Activated naive CD8-positive, alpha-beta T cell (primary cell): Measurements from ENCODE around the gene WDR44.
"Not testable (repeated sequence)": the region's sequence is repeated elsewhere in the genome, so short reads cannot be mapped to it uniquely, and the experiment has no call there.

ENCODE experiments used
- H3K27ac Mint-ChIP-seq: one replicate; pipeline ENCODE4 v1.8.0; 2021; ENCODE audit warnings: mixed read lengths
- H3K27me3 Mint-ChIP-seq: one replicate; pipeline ENCODE4 v1.8.0; 2021; ENCODE audit warnings: mixed read lengths
- H3K36me3 Mint-ChIP-seq: one replicate; pipeline ENCODE4 v1.8.0; 2021; ENCODE audit warnings: mixed read lengths
- H3K4me1 Mint-ChIP-seq: one replicate; pipeline ENCODE4 v1.8.0; 2021; ENCODE audit warnings: low read depth, mixed read lengths
- H3K4me3 Mint-ChIP-seq: one replicate; pipeline ENCODE4 v1.8.0; 2021; ENCODE audit warnings: mild to moderate bottlenecking, mixed read lengths
- H3K9me3 Mint-ChIP-seq: one replicate; pipeline ENCODE4 v1.8.0; 2021; ENCODE audit warnings: low read depth, mixed read lengths

WDR44 gene, protein sequence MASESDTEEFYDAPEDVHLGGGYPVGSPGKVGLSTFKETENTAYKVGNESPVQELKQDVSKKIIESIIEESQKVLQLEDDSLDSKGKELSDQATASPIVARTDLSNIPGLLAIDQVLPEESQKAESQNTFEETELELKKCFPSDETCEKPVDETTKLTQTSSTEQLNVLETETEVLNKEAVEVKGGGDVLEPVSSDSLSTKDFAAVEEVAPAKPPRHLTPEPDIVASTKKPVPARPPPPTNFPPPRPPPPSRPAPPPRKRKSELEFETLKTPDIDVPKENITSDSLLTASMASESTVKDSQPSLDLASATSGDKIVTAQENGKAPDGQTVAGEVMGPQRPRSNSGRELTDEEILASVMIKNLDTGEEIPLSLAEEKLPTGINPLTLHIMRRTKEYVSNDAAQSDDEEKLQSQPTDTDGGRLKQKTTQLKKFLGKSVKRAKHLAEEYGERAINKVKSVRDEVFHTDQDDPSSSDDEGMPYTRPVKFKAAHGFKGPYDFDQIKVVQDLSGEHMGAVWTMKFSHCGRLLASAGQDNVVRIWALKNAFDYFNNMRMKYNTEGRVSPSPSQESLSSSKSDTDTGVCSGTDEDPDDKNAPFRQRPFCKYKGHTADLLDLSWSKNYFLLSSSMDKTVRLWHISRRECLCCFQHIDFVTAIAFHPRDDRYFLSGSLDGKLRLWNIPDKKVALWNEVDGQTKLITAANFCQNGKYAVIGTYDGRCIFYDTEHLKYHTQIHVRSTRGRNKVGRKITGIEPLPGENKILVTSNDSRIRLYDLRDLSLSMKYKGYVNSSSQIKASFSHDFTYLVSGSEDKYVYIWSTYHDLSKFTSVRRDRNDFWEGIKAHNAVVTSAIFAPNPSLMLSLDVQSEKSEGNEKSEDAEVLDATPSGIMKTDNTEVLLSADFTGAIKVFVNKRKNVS

DNA sequence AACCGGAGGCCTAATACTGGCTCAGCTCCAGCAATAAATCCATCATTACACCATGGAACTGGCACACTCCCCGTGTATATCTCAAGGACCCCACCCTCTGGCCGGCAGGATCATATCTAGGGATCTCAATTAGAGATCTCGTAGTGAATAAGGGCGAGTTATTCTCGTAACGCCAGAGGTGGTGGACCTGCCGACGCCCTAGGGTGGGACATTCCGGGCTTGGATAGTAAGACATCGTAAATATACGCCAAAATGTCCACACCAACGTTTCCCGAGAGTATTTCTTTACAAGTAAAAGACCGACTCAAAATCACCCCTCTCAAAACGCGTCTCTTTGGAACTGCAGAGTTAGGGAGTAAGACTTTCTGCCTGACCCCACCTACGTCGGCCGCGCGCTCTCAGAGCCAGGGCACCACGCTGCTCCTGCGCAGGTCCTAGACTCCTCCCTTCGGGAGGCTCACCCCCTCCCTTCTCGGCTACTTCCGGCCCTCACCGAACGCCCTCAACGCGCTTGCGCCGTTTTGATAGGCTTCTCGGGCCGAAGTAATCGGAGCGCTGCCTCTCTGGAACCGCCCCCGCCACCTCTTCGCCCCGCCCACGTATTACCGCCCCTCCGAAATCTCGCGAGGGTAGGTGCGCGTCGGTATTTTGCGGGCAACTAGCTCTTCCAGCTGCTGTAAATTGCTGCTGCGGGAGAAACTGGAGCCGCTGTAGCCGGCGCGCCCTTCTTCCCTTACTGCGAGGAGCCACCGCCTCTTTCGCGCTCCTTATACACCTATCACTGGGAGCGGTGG, at the start of gene WDR44:
WDR44 (plus strand) TSS at position 643 of the 794 bp plus-strand sequence. CDS start 398 bp downstream, outside the sequence.
- peaks cover 33% of the 10 kb centered on the region for H3K4me1 Mint-ChIP-seq
- peak within 1 kb of the TSS; percentile 97 for H3K4me3 Mint-ChIP-seq
- H3K9me3 Mint-ChIP-seq, result no peaks in the 10 kb centered on the region
- H3K27me3 Mint-ChIP-seq, result no peaks in the 10 kb centered on the region
- no peaks in the 10 kb centered on the region for H3K36me3 Mint-ChIP-seq
- peak within 1 kb of the TSS; percentile 97 for H3K27ac Mint-ChIP-seq

DNA sequence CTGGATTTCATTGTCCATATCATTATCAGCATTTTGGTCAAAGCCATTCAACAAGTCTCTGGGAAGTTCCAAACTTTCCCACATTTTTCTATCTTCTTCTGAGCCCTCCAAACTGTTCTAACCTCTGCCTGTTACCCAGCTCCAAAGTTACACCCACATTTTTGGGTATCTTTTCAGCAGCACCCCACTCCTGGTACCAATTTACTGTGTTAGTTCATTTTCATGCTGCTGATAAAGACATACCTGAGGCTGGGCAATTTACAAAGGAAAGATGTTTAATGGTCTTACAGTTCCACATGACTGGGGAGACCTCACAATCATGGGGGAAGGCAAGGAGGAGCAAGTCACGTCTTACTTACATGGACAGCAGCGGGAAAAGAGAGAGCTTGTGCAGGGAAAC, 40.1 kb upstream of the WDR44 start:
- not testable (repeated sequence) for H3K36me3 Mint-ChIP-seq, H3K4me3 Mint-ChIP-seq, H3K4me1 Mint-ChIP-seq, H3K9me3 Mint-ChIP-seq, H3K27me3 Mint-ChIP-seq, H3K27ac Mint-ChIP-seq

DNA sequence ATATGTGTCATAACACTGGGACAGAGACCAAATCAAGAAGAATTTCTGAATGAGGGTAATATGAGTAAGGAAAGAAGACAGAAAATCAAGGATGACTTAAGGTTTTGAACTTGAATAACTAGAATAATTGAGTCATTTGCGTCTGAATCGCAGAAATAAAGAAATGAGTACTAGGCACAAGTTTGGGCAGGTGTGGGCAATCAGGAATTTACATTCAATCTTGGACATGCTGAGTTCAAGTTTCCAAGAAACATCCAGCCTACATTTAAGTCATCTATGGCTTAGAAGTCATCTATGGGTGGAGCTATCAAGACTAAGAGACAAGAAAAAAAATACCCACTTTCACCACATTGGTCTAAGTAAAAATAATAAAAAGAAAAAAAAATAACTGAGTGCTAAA, 30.4 kb upstream of the WDR44 start:
- Mint-ChIP-seq H3K4me3 (no peak overlapping the region), H3K36me3 (no peaks in the 10 kb centered on the region), H3K27ac (no peak overlapping the region), H3K9me3 (no peaks in the 10 kb centered on the region), H3K4me1 (no peaks in the 10 kb centered on the region), H3K27me3 (peaks cover 7% of the 10 kb centered on the region)

DNA sequence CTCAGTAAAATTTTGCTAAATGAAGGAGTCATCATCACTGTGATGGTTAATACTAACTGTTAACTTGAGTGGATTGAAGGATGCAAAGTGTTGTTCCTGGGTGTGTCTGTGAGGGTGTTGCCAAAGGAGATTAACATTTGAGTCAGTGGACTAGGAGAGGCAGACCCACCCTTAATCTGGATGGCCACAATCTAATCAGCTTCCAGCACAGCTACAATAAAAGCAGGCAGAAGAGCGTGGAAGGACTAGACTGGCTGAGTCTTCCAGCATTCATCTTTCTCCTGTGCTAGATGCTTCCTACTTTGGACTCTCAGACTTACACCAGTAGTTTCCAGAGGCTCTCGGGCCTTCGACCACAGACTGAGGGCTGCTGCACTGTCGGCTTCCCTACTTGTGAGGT, 21.3 kb upstream of the WDR44 start:
- Mint-ChIP-seq H3K4me3 (no peak overlapping the region), H3K9me3 (no peaks in the 10 kb centered on the region), H3K4me1 (no peaks in the 10 kb centered on the region), H3K36me3 (no peaks in the 10 kb centered on the region), H3K27me3 (peaks cover 2% of the 10 kb centered on the region), H3K27ac (no peak overlapping the region)

DNA sequence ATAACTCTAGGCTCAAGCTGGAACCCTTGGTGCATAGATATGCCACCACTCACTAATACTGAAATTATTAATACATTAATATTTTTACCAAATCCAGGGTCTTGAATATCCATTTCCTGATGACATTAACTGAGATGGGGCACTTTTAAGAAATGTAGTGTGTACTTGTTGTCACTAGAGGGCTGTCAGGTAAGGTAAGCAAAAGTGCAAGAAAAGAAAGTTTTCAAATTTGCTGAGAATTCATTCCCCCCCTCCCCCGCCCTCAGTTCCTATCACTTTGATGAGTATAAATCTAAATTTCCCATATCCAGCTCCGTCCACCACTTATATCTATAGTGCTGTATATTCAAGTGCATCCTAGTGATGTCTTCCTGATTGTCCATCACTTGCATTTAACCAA, 20.5 kb upstream of the WDR44 start:
- Mint-ChIP-seq H3K27me3 (no peaks in the 10 kb centered on the region), H3K4me3 (no peak overlapping the region), H3K27ac (no peak overlapping the region), H3K4me1 (no peaks in the 10 kb centered on the region), H3K36me3 (no peaks in the 10 kb centered on the region), H3K9me3 (no peaks in the 10 kb centered on the region)

DNA sequence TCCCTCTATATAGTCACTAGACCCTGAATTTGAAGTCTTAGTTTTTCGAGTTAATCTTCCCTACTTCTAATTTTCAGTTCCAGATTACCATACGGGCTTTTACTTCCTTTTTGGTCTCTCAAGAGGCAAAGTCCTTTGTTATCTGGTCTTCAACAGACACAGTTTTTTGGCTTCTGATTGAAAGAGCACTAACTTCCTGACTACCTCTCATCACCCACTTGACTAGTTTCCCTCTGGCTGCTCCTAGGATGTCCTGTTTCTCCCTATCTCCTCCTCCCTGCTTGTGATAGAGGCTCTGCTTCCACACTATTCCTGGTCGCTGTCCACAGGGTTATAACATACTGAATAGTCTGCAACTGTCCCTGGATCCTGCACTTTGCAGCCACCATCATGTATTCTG, 16.7 kb upstream of the WDR44 start:
- Mint-ChIP-seq H3K27me3 (no peaks in the 10 kb centered on the region), H3K4me3 (no peak overlapping the region), H3K9me3 (no peaks in the 10 kb centered on the region)

DNA sequence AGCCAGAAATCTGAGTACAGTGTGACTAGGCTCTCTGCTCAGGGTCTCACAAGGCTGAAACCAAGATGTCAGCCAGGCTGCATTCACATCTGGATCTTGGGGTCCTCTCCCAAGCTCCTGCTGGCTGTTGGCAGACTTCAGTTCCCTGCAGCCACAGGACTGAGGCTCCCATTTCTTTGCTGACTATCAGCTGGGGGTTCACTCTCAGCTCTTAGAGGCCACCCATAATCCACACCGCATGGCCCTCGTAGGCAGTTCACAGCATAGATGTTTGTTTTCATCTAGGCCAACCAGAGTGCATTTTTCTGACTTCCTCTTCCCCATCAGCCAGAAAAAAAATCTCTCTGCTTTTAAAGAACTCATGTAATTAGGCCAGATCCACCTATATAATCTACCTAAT, 8.2 kb upstream of the WDR44 start:
- H3K27me3 Mint-ChIP-seq, result no peaks in the 10 kb centered on the region
- H3K9me3 Mint-ChIP-seq, result no peaks in the 10 kb centered on the region

More for the DNA sequence above, 16.7 kb upstream of the WDR44 start:
- H3K27ac Mint-ChIP-seq, result no peak overlapping the region
- H3K4me1 Mint-ChIP-seq, result no peaks in the 10 kb centered on the region
- H3K36me3 Mint-ChIP-seq, result no peaks in the 10 kb centered on the region

DNA sequence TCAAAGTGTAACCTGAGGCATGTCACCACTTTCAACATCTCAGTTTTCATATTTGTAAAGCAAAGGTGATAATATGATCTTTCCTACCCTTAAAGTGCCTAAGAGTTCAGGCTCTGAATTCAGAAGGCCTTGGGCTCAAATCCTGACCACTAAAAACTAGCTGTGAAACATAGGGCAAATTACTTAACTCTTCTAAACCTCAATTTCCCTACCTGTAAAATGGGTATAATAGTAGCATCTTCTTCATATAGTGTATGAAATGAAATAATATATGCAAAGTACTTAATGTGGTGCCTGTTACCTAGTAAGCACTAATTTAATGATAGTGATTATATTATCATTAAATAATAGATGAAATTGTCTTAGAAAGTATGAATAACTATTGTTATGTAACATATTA, 7.0 kb upstream of the WDR44 start:
- H3K27me3 Mint-ChIP-seq, result no peaks in the 10 kb centered on the region
- H3K27ac Mint-ChIP-seq, result no peak overlapping the region
- no peaks in the 10 kb centered on the region for H3K36me3 Mint-ChIP-seq
- no peak overlapping the region for H3K4me3 Mint-ChIP-seq
- no peaks in the 10 kb centered on the region for H3K9me3 Mint-ChIP-seq
- H3K4me1 Mint-ChIP-seq, result no peaks in the 10 kb centered on the region

More for the DNA sequence above, 8.2 kb upstream of the WDR44 start:
- no peaks in the 10 kb centered on the region for H3K4me1 Mint-ChIP-seq
- no peaks in the 10 kb centered on the region for H3K36me3 Mint-ChIP-seq
- no peak overlapping the region for H3K27ac Mint-ChIP-seq
- no peak overlapping the region for H3K4me3 Mint-ChIP-seq

DNA sequence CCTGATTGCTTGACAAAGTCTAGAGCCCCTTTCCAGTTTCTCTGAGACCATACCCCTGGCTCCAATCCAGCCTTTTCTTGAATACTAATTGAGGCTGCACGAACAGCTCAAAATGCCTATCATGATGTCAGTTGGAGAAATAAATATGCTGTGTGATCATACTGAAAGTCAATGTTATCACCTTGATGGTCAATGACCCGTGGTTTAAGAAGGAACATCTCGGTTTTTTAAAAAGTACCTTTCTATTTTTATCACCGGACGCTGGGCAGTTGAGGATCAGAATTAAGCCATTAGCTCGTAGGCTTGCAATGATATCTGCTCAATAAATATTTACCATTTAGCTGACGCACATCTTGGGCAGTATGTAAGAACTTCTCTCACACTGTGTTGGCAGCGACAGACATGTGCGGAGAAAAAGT, 852 bp upstream of the WDR44 start:
- Mint-ChIP-seq H3K4me3 (peak overlapping the region; percentile 97), H3K9me3 (no peaks in the 10 kb centered on the region), H3K27me3 (no peaks in the 10 kb centered on the region), H3K36me3 (no peaks in the 10 kb centered on the region), H3K4me1 (peaks cover 27% of the 10 kb centered on the region), H3K27ac (peak overlapping the region; percentile 97)

DNA sequence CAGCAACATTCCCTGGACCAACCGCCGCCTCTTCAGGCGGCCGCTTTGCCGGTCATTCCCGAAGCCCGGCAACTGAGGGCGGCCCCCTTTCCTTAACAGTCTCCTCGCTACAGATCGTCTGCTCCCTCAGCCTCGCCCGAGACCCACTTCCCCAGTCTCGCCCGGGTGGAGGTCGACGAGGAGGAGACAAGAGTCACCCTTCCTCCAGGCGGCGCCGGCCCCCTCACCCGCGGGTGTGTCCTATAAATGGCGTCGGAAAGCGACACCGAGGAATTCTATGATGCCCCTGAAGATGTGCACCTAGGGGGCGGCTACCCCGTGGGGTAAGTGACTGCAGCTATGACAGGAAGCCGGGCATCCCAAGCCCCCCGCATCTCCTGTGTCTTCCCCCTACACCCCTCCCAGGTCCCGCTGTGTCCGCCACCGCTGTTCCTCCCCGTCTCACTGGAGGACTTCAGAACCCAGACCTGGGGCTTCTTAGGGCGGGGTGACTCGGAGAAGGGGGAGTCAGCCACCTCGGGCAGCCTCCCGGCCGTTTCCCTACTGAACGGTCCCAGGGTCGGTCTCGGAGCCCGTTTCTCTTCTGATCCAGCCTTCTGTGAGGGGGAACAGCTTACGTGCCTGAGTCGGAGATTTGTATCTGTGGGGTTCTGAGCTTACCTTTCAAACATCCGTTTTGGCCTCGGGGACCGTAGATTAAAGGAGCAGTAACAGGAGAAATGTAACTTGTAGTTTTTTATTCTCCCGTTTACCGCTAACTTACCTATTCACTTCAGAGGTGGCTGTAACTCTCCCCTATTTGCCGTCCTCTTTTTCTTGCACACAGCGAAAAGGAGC, 570 bp downstream of the WDR44 start:
- Mint-ChIP-seq H3K36me3 (no peaks in the 10 kb centered on the region), H3K27ac (peak overlapping the region; percentile 97), H3K27me3 (no peaks in the 10 kb centered on the region), H3K4me3 (peak overlapping the region; percentile 97), H3K9me3 (no peaks in the 10 kb centered on the region), H3K4me1 (peaks cover 40% of the 10 kb centered on the region)

DNA sequence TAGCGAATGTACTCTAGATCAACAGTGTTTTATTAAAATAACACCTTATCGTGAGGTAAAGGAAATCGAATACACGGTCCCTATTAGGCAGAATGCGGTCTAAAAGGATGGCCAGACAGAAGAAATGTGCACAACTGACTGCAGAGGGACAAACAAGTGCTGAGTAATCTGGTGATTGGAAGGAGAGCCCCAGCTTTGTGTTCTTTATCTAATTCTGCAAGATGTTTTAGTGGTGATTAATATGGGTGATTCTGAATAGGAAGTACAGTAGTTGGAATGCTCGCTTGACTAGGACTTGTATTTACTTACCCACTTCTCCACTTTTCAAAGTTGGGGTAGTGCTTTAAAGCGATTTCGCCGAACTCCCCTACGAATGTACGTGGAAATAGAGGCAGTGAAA, 1.2 kb downstream of the WDR44 start:
- H3K4me1 Mint-ChIP-seq, result peaks cover 40% of the 10 kb centered on the region
- no peaks in the 10 kb centered on the region for H3K27me3 Mint-ChIP-seq
- no peaks in the 10 kb centered on the region for H3K9me3 Mint-ChIP-seq
- H3K4me3 Mint-ChIP-seq, result peak overlapping the region; percentile 97
- peak overlapping the region; percentile 97 for H3K27ac Mint-ChIP-seq
- H3K36me3 Mint-ChIP-seq, result no peaks in the 10 kb centered on the region

DNA sequence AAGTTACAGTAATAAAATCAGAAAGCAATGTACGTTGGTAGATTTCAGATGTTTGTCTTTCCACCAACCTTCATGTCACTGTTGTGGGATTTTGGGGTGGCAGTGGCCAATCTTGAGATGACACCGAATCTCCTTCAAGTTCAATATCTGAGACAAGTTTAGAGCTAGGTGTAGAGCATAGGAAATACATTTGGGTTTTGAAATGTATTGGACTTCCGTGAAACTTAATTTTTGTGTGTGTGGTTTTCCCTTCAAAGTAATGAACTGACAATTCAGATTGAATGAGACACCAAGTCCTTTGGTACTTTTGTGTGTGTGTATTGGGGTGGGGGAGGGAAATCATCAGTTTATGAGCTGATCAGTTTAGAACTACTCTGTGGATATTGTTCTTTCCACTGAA, 1.8 kb downstream of the WDR44 start:
- H3K9me3 Mint-ChIP-seq, result no peaks in the 10 kb centered on the region
- H3K4me1 Mint-ChIP-seq, result peaks cover 44% of the 10 kb centered on the region
- H3K27ac Mint-ChIP-seq, result peak overlapping the region; percentile 97
- no peaks in the 10 kb centered on the region for H3K27me3 Mint-ChIP-seq
- no peaks in the 10 kb centered on the region for H3K36me3 Mint-ChIP-seq
- peak overlapping the region; percentile 97 for H3K4me3 Mint-ChIP-seq

DNA sequence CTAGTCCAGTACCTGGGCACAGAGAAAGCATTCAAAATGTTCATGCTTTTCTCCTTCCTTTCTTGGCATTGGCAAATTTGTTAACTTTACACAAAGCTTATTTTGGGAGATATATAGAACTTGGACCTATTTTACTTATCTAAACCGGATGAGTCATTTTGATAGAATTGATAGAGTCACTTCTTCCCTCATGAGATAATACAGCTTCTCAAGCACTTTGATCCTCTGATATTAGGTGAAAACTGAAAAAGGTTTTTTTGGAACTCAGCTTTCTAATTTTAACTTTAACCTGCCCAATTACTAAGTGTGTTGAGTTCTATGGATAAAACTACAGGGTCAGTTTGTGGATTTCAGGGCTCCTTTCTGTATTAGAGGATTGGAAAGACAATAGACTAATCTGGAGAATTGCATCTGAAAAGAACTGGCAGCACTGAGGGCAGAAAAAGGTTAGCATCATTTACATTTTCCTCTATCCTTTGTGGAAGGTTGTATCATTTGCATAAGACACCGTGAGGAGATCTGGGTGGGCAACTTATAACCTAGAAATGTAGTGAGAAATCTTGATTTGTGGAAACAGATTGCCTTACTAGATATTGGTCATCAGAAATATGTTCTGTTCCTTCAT, 2.4 kb downstream of the WDR44 start:
- peak overlapping the region; percentile 97 for H3K27ac Mint-ChIP-seq
- peak overlapping the region; percentile 97 for H3K4me3 Mint-ChIP-seq
- no peaks in the 10 kb centered on the region for H3K36me3 Mint-ChIP-seq
- peaks cover 49% of the 10 kb centered on the region for H3K4me1 Mint-ChIP-seq
- no peaks in the 10 kb centered on the region for H3K9me3 Mint-ChIP-seq
- no peaks in the 10 kb centered on the region for H3K27me3 Mint-ChIP-seq

DNA sequence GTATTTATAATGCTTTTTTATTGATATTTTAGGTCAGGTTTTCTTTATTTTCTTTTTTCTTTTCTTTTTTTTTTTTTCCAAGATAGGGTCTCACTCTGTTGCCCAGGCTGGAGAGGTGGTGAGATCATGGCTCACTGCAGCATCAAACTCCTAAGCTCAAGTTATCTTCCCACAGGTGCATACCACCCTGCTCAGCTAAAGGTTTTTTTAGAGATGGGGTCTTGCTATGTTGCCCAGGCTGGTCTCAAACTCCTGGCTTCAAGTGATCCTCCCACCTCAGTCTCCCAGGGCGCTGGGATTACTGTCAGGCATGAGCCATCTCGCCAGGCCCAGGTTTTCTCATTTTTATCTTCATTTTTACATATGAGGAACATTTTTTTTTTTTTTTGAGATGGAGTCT, 3.3 kb downstream of the WDR44 start:
- Mint-ChIP-seq H3K36me3 (no peaks in the 10 kb centered on the region), H3K4me3 (no peak overlapping the region), H3K27me3 (no peaks in the 10 kb centered on the region), H3K9me3 (no peaks in the 10 kb centered on the region), H3K27ac (no peak overlapping the region), H3K4me1 (peaks cover 53% of the 10 kb centered on the region)
